Suppressor macrophage treated with lipopolysaccharide for 4 hours (primary cell): ENCODE results near the gene YBX1.
A peak's percentile ranks its signal among the peaks of the same experiment; 100 is the strongest.

Experiments used
- DNase-seq: peaks from one replicate; pipeline ENCODE4 v3.0.0-alpha.2; 2020

YBX1 gene

DNA sequence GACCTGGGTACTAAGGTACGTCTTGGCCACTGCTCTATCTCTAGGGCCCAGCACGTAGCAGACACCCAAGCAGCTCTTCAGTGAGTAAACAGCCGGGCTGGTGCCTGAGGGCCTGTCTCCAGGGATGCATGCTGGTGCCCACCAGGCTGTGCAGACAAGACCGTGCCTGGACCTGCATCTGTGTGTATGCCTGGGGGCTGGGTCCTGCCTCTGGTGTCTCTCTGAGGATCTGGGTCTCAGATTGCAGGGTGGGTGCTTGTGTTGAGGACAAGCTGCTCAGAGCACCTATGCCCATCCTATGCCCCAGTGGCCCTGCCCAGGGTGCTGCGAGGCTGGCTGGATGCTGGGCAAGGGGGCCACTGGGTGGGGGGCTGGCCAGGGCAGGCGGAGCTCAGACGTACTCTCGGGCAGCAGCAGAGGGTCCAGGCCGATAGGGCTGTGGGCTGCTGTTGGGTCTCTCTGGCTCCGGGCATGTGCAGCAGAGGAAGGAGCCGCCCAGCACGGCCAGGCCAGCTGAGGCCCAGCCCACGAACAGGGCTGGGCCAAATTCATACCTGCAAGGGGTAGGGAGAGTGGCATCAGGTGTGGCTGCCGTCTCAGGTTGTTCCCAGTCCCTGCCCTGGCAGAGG is 53.4 kb downstream of the YBX1 start:
- DNase-seq = no peak

DNA sequence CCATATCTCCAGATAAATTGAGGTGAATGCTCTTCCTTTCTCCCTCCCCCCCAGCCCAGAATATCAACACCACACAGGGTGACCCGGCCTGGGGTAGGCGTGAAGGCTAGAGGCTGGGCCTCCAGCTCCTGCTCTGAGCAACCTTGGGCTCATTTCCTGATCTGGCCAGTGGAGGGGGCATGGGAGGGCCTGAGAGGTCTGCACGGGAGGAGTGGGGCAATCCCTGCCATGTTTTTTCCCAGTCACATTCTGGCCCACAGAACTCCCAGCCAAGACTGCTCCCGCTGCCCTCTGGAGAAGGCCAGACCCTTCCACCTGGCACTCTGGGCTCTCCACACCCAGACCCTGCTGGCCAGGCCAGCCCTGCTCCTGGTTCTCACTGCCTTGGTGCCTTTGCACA is 53.9 kb downstream of the YBX1 start:
- DNase-seq = peak; percentile 48

DNA sequence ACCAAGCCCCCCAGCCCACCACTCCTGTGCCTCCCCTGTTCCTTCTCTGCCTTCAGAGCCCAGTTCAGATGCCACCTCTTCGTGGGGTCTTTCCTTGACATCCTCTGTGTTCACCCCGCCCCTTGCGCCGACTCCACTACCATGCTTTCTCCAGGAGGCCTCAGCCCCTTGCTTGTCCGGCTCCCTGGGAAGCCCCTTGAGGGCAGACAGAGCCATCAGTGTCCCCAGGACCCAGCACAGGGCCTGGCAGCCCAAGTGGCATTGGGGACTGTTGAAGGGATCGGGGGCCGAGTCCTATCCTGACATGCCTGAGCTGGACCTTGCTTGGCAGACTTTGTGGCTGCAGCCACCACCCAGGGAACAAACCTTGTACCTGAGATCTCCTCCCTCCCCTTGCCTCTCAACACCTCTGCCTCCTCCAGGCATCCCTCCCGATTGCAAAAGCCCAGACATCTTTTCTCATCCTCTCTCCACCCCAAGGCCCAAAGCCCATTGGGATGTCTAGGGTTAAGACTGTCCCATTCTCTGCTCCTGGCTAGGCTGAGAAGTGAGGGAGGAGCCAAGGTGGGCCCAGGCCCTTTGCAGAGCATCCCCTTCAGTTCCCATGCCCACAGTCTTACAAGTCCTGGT is 54.5 kb downstream of the YBX1 start:
- DNase-seq = no peak

DNA sequence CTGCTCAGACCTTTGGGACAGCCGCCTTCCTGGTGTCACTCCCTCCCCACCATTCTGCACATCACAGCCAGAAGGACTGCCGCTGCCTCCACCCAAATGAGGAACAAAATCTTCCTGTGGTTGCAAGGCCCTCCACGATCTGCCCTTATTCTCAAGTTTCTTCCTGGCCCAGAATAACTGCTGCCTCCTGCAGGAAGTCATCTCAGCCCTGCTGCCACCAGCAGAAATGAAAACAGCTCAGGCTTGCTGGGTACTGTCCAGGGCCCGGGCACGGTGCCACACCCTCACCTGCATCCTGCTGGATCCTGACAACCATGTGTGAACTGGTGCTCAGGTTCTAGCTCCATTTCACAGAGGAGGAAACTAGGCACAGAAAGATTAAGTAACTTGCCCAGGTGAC is 55.0 kb downstream of the YBX1 start:
- DNase-seq = peak; percentile 59

DNA sequence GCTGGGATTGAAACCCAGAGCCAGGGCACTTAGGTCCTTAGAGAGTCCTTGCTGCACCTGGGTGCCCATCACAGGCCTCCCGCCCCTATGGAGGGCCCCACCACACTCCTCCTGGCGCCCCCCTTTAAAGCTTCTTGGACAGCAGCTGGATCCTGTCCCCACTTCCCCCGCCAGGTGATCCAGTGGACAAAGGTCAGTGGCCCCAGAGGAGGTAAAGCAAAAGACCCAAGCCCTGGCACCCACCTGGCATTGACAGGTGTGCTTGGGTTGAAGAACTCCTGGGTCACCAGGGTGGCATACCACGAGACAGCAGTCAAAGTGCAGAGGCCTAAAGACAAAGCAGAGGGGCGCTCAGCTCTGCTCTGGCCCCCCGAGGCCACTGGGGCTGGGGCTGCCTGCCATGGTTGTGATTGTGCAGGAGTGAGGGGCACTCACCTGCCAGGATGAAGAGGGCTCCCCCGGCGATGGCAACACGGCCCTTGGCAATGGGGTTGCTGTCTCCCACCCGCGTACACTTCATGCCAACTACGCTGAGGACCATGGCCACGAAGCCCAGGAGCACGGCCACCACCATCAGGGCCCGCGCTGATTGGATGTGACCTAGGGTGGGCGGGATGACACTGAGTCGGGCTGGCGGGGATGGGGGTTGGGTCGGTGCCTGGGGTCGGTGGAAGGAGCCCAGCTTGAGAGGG is 55.9 kb downstream of the YBX1 start:
- no peak for DNase-seq

DNA sequence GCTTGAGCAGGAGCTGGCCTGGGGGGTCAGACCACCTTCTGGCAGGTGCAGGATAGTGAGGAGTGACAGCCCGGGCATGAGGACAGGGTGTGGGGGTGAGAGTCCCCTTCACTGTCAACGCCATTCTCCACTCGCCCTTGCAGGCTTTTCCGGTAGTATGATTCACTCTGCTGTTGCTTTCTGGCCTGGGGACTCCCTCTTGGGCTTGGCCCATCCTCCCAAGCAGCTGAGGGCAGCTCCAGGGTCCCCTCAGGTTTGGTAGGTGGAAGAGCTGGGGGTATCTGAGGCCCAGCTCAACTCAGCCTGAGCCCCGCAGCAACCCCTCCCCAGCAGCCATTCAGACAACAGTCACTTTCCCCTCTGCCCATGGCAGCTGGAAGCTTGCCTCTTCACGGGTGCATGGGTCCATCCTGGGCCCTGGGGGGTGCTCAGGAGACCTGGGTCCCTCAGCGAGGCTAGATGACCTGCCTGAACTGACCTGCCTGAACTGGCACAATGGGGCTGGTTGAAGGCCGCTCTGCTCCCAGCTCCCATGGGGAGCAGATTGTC is 56.5 kb downstream of the YBX1 start:
- no peak for DNase-seq

DNA sequence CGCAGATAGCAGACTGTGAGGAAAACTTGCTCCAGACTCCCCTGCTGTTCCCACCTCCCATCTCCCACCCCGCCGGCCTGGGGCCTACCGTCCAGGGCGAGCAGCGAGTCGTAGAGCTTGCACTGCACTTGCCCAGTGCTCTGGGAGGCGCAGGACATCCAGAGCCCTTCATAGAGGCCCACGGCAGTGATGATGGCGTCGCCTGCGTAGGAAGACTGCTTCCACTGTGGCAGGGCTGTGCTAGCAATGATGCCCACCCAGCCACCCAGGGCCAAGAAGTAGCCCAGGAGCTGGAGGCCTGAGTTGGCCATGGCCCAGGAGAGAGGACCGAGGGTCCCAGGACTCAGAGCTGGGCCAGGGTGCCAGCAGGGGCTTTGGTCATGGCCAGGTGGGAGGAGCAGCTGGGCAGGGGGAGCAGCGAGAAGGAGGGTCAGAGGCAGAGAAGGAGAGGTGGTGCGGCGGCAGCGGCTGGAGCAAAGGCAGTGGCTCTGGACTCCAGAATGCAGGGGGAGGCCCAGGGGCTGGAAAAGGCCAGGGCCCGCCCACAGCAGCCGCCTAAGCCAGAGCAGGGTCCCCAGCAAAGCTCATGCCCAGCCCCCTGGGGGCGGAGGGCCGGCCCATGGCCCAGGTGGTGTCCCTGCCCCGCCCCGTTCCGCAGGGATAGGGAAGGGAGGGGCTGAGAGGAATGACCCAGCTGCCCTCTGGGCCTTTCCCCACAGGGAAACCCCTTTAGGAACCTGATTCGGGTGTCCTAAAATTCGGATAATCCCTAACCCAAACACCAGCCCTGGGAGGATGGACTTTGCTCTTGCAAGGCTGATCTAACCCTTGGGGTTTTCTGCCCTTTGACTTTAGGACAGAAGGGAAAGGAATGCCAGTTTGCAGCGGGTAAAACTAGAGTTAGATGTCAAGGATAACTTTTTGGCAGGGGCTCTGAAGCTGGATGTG is 57.8 kb downstream of the YBX1 start, which contains the start of gene CLDN19:
Gene CLDN19, minus strand, starts transcription at position 484 of the 948 bp plus-strand sequence. Its CDS starts 173 bp downstream, at position 311.
- DNase-seq = no peak

DNA sequence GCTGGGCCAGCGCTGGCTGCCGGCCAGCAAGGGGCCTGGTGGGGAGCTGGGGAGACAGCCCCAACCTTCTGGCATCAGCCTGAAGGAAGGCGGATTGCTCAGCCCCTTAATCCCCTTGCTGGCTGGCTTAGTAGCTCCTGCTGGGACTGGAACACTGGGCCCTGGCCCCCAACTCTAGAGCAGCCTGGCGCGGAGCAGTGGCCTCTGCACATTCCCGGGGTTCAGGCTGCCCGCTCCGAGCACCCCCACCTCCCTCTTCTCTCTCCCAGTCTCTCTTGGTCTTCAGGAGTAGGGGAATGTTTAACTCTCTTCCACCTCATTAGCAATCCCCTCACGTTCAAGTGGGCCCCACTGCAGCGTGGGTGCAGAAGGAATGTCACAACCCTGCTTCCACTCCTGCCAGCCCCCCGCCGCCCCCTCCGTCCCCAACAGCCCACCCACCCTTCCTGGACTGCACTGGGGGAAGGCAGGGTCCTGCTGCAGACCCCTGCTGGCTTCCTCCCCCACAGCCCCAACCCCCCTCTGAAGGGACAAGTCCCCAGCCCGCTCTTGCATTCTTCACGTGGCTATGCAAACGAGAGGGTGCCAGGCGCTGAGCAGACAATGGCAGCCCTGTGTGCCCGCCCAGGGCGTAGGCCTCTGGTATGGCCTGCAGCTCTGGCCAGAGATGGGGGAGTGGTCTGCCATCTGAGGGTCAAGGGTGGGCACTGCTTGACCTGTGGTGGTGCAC is 58.8 kb downstream of the YBX1 start:
- no peak for DNase-seq

DNA sequence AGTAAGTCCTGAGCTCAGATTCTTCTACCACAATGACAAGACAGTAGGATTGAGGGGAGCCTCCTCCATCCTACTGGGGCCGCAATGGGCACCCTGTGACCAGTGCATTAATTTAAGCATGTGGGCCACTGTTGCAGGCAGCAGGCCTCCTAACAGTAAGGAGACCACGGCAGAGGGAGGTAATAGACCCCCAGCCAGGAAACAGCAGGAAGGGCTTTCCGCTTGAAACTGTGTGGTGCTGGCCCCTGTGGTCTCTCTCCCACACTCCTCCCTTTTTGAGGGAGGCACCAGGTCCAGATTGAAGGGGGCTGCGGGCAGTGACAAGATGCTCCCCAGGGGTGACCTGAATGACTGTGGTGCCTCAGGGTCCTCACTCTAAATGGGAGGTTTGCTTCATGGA is 59.5 kb downstream of the YBX1 start:
- no peak for DNase-seq

DNA sequence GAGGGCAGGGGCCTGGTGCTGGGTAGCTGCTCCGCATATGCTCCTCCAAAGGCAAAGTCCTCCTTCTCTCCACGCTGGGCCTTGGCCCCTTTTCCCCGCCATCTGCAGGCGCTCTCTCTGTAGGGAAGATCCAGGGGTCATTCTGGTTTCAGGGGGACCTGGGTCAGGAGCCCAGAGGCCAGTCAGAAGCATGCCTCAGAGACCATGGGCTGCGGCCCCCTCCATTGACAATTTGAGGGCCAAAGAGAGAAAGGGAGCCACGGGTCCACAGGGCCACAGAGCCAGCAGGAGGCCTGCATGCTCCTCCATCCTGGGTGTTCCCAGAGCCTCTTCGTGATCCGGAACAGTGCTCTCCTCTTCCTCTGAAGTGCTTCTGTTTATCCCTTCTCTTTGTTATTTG is 59.9 kb downstream of the YBX1 start:
- no peak for DNase-seq

DNA sequence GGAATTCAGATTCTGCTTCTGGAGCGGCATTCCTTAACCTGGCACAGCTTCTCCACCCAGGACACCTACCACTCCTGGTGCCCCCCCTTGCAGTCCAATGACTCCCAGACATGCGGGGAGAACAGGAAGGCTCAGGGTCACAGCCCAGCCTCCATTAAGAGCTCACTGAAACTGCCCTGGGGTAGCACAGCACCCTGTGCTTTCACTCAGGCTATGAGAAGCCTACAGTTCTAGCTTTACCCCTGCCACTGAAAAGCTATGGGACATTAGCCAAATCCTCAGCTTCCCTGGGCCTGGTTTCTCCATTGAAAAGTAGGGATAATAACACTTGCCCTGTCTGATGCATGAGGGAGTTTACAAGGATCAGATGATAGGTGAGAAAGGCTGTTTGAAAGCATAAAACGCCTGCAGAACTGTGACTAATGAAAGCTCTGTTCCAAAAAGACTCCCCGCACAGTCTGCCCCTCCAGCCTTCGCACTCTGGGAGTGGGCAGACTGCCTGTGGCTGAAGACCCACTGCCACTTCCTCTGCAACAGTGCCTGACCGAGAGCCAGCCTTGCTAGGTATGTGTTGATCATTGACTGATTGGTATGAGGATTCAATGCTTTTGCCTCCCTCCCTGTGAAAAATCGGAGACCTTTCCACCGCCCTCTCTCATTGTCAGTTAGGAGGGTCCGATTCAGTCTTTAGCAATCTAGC is 60.5 kb downstream of the YBX1 start:
- no peak for DNase-seq

DNA sequence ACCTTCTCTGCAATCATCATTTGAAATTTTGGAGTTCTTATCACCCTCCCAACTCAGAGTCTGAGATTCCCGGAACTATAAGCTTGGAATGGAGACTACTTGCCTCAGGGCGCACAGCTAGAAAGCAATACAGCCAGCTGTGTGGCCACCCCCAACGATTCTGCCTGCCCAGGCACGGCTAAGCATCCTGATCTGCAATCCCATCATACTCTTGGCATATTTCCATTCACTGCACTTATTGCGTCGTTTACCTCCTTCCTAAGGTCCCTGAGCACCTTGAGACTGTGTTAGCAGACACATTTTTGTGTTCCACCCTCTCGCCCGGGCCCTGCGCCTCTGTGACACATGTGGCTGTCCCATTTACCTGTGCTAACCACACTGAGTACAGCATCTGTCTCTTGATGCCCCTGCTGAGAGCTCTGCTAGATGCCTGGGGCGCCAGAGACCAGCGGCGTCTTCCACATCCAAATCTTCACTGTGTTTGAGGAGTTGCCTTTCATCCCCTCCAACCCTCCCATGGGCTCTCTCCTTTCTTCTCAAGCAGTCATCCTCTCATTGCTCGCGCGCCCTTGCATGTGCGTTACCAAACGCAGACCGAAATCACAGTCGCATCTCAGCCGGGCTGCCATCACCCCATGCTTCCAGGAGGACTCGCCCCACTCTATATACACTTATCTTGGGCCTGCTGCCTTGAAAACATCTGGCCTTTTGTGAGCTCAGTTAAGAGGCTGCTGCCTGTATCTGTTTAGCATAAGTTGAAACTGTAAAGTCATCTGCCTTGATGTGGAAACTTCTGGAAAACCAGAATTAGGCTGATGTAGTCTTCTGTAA is 61.3 kb downstream of the YBX1 start:
- DNase-seq = no peak

DNA sequence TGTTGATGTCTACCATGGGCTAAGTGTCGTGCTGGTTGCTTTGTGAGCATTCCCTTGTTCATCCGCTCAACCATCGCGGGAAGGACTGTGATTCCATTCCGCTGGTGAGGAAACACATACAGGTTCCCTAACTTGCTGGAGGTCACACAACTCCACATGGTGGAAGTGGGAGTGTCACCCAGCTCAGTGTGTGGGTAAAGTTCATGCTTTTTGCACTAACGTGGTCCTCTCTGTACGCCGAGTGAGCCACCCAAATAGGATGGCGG is 61.9 kb downstream of the YBX1 start:
- no peak for DNase-seq

DNA sequence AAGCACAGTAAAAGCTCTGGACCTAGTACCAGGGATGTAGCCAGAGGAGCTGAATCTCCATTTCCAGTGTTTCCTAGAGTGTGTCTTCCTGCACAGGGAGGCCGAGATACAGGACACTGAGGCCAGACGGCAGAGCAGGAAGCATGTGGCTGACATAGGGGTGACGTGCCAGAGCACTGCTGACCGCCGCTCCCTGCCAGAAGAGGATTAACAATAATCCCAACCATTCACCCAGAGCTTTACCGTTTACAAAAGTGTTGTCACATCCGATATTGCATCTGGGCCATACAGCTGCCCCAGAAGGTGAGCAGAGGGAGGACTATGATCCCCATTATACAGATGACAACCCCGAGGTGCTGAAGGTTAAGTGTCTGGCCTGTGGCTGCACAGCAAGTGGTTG is 63.6 kb downstream of the YBX1 start:
- no peak for DNase-seq

DNA sequence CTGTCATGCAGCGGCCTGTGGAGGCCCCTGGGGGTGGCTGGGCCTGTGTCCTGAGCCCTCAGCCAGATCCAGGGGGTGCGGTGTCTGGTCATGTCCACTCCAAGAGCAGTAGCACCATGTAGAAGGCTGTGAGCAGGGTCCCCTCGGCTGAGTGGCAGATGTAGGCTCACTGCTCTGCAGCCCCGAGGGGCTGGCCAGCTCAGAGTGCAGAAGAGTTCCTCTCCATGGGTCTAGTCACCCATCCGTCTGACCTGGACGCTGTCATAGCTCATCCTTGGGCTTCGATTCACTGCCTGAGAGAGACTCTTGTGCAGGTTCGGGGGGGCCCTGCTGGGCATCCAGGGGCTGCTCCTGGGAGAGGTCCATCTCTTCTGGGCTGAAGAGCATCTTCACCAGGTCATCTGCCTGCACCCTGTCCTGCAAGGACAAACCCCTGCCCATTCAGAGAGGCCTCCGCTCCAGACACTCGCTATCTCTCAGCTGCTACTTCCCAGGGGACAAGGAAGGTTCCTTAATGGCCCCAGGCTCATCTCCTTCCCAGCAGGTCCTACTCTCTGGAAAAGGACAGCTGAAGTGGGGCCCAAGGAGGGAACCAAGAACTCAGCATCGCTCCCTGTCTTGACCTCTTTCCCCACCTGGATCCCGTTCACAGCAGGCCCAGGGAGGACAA is 64.4 kb downstream of the YBX1 start:
- DNase-seq = no peak

DNA sequence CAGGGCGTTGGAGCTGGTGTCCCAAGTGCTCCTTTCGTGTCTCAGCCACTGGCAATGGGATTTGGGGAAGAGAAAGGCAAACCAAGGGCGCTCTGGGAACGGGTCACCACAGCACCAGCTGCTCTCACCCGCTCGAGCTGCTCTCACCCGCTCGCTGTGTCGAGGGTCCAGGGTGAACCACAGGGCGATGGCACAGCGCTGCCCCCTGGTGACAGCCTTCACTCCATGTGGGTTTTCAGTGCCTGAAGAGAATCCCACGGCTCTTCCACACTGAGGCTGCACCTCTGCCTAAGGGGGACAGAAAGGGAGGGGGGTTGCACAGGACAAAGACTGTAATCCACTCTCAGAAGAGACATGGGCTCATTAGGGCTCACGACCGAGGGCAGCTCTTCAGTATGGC is 64.9 kb downstream of the YBX1 start:
- DNase-seq = peak; percentile 46

DNA sequence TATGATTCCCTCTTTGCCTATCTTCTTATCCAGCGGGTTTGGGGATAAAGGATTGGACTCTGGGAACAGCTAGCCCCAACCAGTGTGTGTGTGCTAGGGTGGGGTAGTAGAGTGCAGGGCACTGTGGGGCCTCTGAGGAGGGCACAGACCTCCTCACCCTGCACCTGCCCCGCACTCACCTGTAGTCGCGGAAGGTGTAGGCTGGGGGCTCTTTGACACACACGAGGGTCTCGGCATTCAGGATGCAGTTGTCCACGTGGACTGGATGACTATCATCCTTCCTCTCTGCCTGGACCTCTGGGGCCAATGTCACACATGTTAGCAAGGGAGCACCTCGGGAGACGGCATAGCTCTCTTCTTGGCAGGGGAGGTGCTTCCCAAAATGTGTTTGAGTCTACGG is 65.8 kb downstream of the YBX1 start:
- DNase-seq = no peak

DNA sequence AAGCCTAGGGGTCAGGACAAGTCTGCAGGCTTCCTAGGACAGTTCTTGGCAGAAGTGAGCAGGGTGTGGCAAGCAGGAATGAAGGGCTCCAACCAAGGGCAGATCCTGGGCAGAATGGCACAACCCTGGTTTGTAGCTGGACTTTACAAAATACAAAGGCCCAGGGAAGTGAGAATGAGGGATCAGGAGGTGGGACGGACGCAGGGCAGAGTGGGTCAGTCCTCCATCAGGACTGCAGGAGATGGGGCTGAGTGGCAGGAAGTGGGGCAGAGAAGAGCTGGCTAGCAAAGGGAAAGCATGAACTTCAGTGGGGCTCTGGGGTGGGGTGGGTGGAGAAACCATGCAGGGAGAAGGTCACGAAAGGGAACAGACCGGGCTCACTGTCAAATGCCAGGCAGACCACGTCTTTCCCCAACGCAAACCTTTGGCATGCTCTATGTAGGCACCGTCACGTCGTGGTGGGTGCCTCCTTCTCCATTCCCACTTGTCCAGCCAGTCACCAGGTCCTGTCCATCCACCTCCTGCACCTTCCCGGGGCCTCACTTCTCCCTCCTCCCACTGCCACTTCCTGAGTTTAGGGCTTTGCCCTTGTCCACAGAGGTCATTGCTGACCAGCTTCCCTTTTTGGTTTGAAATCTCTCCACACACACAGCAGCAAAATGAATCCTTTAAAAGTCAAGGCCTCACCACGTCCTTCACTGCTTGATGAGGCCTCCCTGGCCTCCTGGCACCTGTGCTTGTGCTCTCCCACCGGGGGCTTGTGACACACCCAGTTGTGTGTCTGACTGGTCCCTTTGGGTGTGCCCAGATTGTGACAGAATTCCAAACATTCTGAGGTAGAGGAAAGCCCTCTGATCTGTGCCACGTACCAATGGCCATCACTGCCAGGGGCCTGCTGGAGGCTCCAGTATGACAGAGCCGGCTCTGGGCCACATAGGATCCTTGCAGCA is 66.5 kb downstream of the YBX1 start:
- peak; percentile 47 for DNase-seq

DNA sequence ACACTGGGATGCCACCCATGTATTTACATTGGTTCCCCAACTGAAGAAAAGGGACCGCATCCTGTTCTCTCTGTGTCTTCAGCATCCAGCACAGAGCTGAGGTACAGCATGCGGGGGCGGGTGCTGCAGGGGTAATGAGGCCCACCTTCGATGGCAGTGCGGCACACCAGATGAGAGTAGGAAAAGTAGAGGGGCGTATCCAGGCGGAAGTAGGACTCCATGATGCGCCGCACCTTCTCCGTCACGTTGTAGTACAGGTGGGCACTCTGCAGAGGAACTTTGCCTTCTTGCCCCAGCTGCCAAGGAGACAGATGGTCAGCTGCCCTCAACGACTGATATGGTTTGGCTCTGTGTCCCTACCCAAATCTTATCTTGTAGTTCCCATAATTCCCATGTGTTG is 67.8 kb downstream of the YBX1 start:
- no peak for DNase-seq
